GM06990 (cell line): ENCODE measurements around the gene INKA2.

Source experiments
- DNase-seq: peaks from one replicate; pipeline ENCODE4 v3.0.0-alpha.2; 2011; ENCODE audit not compliant: insufficient read length; ENCODE audit errors: extremely low read depth
- H3K27me3 ChIP-seq: replicated peaks from 2 replicates; pipeline ENCODE4 v1.6.0; 2011; ENCODE audit warnings: low read length; ENCODE audit not compliant: control insufficient read depth, insufficient read depth
- H3K36me3 ChIP-seq: 2 replicates; pipeline ENCODE4 v1.5.1; 2011; ENCODE audit warnings: low read length; ENCODE audit not compliant: control insufficient read depth, insufficient read depth
- H3K4me3 ChIP-seq: replicated peaks from 2 replicates; pipeline ENCODE4 v1.5.1; 2011; ENCODE audit warnings: low read depth, mild to moderate bottlenecking, control low read depth, low read length
- TF ChIP-seq, protein P1 (sequence below): IDR thresholded peaks from 2 replicates; pipeline ENCODE4 v1.5.1; 2011; ENCODE audit warnings: low read length, control low read depth, mild to moderate bottlenecking, inconsistent platforms; ENCODE audit not compliant: insufficient read depth, poor library complexity, severe bottlenecking

INKA2 gene

DNA sequence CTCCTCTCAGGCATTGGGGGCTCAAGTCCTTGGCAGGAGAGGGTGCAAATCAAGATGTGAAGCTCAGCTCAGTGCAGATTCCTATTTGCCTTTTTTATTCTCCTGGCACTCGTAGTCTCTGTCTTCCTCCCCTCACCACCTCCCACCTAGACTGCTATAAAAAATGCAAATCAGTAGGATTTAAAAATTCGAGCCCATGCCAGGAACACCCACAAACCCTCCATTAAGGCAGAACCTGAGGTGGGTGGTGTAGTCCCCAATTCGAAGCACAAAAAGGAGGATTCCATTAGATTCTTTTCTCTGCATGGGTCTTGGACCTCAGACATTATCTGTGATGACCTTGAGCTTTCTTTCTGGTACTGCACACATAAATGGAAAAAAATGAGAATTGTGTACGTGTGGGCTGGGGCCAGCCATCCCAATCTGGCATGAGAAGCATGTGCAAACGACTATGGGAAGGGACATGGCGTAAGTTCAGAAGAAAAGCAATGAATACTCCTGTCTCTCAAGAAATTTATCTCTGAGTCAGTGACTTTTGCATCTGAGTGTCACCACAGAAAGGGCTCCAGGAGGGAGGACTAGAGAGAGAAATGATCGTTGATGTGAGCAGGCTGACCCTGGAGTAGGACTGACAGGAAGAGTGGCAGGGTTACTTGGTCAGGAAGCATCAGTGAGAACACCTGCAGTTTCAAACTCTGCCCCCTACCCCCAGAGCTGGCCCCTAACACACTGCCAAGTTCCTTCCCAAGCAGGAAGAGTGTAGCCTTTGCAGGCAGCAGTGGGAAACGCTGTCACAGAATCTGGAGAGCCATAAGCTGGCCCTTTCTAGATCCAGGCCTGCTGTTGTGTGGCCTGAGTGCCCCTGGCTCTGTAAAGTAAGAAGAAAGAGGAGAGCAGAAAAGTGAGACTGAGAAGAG is 1.7 kb downstream of the INKA2 start:
- H3K36me3 ChIP-seq = no peaks in the 10 kb centered on the region; the same call in 1 of the 2 replicates
- TF ChIP-seq, protein P1, sequence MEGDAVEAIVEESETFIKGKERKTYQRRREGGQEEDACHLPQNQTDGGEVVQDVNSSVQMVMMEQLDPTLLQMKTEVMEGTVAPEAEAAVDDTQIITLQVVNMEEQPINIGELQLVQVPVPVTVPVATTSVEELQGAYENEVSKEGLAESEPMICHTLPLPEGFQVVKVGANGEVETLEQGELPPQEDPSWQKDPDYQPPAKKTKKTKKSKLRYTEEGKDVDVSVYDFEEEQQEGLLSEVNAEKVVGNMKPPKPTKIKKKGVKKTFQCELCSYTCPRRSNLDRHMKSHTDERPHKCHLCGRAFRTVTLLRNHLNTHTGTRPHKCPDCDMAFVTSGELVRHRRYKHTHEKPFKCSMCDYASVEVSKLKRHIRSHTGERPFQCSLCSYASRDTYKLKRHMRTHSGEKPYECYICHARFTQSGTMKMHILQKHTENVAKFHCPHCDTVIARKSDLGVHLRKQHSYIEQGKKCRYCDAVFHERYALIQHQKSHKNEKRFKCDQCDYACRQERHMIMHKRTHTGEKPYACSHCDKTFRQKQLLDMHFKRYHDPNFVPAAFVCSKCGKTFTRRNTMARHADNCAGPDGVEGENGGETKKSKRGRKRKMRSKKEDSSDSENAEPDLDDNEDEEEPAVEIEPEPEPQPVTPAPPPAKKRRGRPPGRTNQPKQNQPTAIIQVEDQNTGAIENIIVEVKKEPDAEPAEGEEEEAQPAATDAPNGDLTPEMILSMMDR = no peak
- no peaks in the 10 kb centered on the region; the same call in 1 of the 2 replicates for H3K27me3 ChIP-seq
- no peak for DNase-seq
- peak overlapping the region; percentile 74 for H3K4me3 ChIP-seq

DNA sequence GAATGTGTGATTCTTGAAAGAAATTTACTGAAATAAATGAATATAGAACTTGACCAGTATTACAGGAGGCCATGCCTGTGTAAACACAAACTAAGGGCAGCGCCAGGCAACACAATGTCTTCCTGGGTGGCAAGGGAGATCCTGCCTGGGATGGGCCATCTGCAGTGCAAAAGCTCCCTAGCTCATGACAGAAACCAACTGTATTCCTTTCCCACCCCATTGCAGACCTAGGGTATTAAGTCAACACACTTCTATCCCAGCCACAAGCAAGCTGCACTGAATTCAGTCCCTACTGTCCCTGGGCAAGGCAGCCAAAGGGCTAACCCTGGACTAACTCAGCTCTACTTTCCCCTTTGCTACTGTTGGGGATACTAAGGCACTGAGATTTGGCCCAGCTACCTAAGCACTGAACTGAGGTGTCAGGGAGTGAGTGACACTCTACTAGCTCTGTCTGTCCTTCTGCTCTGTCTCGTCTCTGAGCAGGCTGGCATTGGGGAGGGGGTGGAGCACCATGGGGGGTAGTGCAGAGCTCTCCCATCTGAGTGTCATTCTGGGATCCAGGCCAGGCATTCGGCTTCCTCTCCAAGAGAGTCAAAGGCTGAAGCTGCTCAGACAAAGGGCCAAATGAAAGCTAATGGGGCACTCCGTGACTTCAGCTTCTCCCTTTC is 2.5 kb downstream of the INKA2 start:
- no peaks in the 10 kb centered on the region; the same call in 1 of the 2 replicates for H3K27me3 ChIP-seq
- no peak overlapping the region for H3K4me3 ChIP-seq
- H3K36me3 ChIP-seq = peaks cover 3% of the 10 kb centered on the region
- DNase-seq = no peak
- TF ChIP-seq, protein P1 = no peak

DNA sequence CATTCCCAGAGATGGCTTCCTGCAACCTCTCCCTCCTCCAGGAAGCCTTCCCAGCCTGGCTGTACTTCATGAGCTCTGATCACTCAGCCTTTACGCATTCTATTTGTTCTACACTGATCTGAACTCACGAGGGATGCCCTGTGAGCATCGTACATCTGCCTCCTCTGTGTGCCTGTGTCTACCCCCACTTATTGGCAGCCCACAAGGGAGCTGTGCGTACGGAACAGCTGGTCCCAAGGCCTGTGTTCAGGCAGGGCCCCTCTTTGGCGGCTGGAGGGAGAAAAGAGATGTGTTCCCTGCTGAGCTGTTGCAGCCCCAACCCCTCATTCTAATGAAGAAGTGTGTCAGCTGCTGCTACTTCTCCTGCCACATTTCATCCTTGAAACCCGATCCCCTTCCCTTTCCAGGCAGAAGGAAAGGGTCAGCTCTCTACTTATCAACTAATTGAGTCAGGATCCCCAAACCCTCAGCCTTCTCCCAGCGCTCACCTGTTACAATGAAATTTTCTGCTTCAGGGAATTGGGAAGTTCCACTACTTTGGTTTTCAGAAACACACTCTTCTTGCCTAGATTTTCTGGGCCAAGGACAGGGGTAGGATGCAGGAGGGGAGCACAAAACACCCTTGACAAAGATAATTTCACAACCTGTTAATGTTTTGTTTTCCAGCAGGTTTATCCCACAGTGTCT is 3.2 kb downstream of the INKA2 start:
- DNase-seq = no peak
- H3K4me3 ChIP-seq = no peak overlapping the region
- TF ChIP-seq, protein P1 = no peak
- H3K27me3 ChIP-seq = no peaks in the 10 kb centered on the region
- H3K36me3 ChIP-seq = peaks cover 3% of the 10 kb centered on the region

DNA sequence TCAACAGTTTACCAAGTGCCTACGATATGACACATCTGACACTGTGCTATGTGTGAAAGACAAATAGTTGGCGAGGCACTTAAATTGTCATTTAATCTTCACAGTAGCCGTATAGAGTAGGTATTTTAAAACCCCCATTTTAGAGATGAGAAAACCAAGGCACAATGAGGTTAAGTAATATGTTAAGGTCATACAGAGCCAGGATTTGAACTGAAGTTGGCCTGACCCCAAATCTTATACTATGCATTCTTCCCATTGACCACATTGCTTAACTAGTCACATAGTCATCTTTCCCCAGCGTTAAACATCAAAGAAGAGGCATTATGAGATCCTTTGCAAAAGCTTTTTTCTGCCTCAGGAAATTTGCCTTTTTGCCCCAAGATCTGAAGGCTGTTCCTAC is 3.9 kb downstream of the INKA2 start:
- no peaks in the 10 kb centered on the region for H3K27me3 ChIP-seq
- H3K36me3 ChIP-seq = peaks cover 3% of the 10 kb centered on the region
- TF ChIP-seq, protein P1 = no peak
- DNase-seq = no peak
- no peak overlapping the region for H3K4me3 ChIP-seq

DNA sequence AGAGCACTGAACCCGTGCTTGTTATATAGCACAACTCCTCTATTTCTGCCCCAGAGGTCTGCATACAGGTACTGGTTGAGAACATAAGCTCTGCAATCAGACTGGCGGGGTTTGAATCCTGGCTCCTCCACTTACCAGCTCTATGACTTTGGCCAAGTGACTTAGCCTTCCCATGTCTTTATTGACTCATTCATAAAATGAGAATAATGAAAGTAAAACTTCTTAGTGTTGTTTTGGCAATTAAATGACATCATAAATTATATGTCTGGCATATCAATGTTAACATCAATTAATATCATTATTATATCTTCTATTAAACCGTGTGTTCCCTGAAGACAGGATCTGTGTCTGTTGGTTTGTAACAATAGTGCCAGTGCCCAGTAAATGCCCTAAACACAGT is 4.3 kb downstream of the INKA2 start:
- no peaks in the 10 kb centered on the region for H3K27me3 ChIP-seq
- DNase-seq = no peak
- no peak overlapping the region for H3K4me3 ChIP-seq
- TF ChIP-seq, protein P1 = no peak
- peaks cover 3% of the 10 kb centered on the region for H3K36me3 ChIP-seq
